Urinary bladder (tissue), 4 donors: Measurements from ENCODE around the gene PRDX6. TPM values are rescaled to one million over a fixed set of nuclear protein-coding genes. Genes with fewer than 3 reads are reported as not detected.
"Not testable (repeated sequence)": the region's sequence is repeated elsewhere in the genome, so short reads cannot be mapped to it uniquely, and the experiment has no call there.

Experiments
- DNase-seq: peaks from one replicate; pipeline ENCODE4 v3.0.0-alpha.2; 2015; ENCODE audit errors: extremely low spot score
- H3K27ac ChIP-seq: one replicate; pipeline ENCODE4 v1.5.1; 2013; ENCODE audit warnings: low read depth, mild to moderate bottlenecking, moderate library complexity
- H3K36me3 ChIP-seq: one replicate; pipeline ENCODE4 v1.6.1; 2013; ENCODE audit warnings: mild to moderate bottlenecking, moderate library complexity; ENCODE audit not compliant: insufficient read depth
- H3K4me1 ChIP-seq: one replicate; pipeline ENCODE4 v1.6.1; 2013; ENCODE audit warnings: mild to moderate bottlenecking, moderate library complexity; ENCODE audit not compliant: insufficient read depth
- H3K4me3 ChIP-seq: one replicate; pipeline ENCODE4 v1.5.1; 2013; ENCODE audit warnings: low read depth, low read length
- WGBS: extraction: QIAGEN DNeasy Blood & Tissue Kit; methylation state at CpG from one replicate; pipeline ENCODE4 v1.1.7; 2013; 5-methylcytosine and 5-hydroxymethylcytosine counted together
- polyA plus RNA-seq: library from polyadenylated mRNA; stranded (reverse); fragments of 200-250 nt; gene quantifications from one replicate; pipeline ENCODE4 v1.2.3, GENCODE V29; 2013
- total RNA-seq: library from RNA; depleted of rRNA; stranded (reverse); fragments of >200 nt; gene quantifications from one replicate; pipeline ENCODE4 v1.2.3, GENCODE V29; 2014
- donor health status: healthy with polysubstance abuse.
- donor health status: healthy.

PRDX6 gene
- total and polyA plus RNA-seq, 2 donors, result 141 to 216 TPM

DNA sequence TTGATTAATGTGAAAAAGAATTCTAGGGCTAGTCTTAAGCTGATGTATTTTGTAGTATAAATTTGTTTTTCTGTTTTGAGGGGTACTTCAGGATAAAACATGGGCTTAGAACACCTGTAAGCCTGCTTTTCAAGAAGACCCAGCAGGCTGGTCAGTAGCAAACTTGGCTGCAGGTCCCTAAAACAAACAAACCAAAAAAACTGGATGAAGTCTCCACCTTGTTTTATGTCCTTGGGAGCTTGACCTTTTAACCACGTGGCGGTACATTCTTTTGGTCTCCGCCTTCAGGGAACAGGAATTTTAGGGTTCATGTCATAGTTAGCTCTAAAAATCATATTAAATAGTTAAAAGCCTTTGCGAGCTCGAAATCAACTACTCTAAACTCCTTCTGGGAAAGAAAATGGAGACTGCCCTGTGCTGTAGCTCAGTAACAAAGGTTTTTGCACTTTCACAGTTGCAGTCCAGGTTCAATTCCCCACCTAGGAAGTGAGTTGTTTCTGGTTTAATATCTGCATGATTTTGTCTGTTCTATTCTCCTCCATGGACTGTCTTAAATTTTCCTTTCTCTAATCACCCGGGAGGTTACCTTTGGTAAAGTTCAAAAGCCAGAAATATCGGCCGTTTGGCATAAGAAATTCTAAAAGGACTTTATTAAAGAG lies 18.6 kb downstream of the PRDX6 start:
- no peak overlapping the region for H3K27ac ChIP-seq
- 92% methylated on average over 8 of the region's 8 CpGs for WGBS
- H3K36me3 ChIP-seq, result no peaks in the 10 kb centered on the region
- DNase-seq, result no peak
- no peak overlapping the region for H3K4me3 ChIP-seq
- H3K4me1 ChIP-seq, result no peaks in the 10 kb centered on the region

DNA sequence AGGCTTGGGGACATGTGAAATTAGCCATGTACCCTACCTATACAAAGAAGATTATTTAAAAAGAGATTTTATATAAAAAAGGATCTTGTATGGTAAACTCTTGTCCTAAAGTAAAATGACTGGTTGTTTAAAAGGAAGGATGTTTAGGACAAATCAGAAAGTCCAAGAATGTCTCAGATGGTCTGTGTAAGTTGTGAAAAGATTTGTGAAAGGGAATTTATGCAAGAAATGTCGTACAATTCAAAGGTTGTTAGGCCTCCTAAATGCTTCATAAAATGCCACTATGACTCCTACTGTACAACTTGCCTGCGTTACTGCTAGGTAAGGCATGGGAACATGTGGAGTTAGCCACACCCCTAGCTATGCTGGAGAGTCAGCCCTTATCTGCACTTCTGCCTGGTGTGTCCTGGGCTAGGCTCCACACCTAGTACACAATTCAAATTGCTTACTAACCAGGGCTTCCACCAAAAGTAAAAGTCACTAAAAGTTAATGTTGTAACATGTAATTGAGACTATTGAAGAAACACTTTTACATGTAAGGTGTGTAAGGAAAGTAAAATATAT lies 19.7 kb downstream of the PRDX6 start:
- no peak for DNase-seq
- Histone ChIP-seq H3K4me1 (no peaks in the 10 kb centered on the region), H3K36me3 (no peaks in the 10 kb centered on the region), H3K27ac (no peak overlapping the region), H3K4me3 (no peak overlapping the region)
- 96% methylated on average over 2 of the region's 2 CpGs for WGBS

DNA sequence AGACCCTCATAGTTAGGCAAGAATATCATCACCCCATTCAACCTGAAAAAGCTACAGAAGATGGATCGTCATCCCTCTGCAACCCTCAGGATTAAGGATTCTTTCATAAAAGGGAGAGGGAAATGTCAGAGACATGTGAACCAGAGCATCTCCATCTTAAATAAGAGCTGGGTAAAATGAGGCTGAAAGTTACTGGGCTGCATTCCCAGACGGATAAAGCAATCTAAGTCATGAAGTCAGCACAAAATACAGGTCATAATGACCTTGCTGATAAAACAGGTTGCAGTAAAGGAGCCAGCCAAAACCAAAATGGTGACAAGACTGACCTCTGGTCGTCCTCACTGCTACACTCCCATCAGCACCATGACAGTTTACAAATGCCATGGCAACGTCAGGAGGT lies 22.6 kb downstream of the PRDX6 start:
- Histone ChIP-seq H3K27ac (no peak overlapping the region), H3K4me1 (no peaks in the 10 kb centered on the region), H3K36me3 (no peaks in the 10 kb centered on the region), H3K4me3 (no peak overlapping the region)
- 65% methylated on average over 4 of the region's 4 CpGs for WGBS
- no peak for DNase-seq

DNA sequence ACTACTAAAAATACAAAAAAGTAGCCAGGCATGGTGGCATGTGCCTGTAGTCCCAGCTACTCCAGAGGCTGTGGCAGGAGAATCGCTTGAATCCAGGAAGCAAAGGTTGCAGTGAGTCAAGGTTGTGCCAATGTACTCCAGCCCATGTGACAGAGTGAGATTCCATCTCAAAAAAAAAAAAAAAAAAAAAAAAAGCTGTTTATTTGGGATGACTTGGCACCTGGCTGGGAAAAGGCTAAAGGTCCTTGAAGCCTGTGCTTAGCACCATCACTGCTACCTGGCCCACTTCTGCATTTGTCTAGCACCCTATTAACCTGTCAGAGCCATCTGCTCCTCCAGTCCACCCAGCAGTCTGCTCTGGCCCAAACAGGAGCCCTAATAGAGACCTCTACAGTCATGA lies 25.0 kb downstream of the PRDX6 start:
- 88% methylated on average over 1 of the region's 1 CpG for WGBS
- no peak for DNase-seq
- no peak overlapping the region for H3K4me3 ChIP-seq
- H3K4me1 ChIP-seq, result no peaks in the 10 kb centered on the region
- H3K36me3 ChIP-seq, result no peaks in the 10 kb centered on the region
- H3K27ac ChIP-seq, result no peak overlapping the region

DNA sequence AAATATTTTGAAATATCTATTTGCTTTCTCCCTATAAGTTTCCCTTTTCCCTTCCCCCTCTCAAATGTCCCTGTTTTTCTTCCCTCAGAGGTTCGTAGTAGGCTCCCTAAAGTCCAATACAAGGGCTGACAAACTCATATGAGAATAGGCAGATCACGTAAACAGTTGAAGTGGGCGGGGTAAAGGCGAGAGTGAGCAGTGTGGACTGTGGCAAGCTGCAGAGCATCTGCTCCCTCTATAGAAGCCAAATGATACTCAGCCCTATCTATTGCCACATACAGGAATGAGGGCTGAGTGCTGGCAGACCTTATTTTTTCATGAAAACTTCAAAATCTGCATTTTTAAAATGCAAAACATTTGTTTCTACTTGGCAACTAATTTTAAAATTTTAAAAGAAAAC lies 26.3 kb downstream of the PRDX6 start:
- DNase-seq, result no peak
- Histone ChIP-seq H3K4me3 (no peak overlapping the region), H3K4me1 (no peaks in the 10 kb centered on the region), H3K27ac (no peak overlapping the region), H3K36me3 (no peaks in the 10 kb centered on the region)
- 24% methylated on average over 4 of the region's 4 CpGs for WGBS

DNA sequence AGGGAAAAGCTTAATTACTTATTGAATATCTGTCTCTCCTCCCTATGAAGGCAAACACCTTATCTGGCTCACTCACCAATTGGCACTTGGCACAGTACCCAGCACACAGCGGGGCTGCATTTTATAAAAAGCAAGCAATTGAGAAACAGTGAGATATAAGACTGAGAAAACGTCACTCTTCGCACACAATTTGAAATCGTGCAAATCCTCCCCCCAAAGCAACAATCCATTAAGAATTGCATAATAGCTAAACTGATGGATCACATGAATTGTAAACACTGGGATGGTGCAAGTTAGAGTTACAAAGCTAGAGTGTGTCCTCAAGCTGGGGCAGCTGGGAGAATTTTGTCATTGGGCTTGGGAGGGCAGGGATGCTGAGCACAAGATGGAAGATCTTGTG lies 27.1 kb downstream of the PRDX6 start:
- DNase-seq, result no peak
- H3K36me3 ChIP-seq, result no peaks in the 10 kb centered on the region
- 84% methylated on average over 4 of the region's 4 CpGs for WGBS
- H3K4me1 ChIP-seq, result no peaks in the 10 kb centered on the region
- H3K4me3 ChIP-seq, result no peak overlapping the region
- no peak overlapping the region for H3K27ac ChIP-seq

DNA sequence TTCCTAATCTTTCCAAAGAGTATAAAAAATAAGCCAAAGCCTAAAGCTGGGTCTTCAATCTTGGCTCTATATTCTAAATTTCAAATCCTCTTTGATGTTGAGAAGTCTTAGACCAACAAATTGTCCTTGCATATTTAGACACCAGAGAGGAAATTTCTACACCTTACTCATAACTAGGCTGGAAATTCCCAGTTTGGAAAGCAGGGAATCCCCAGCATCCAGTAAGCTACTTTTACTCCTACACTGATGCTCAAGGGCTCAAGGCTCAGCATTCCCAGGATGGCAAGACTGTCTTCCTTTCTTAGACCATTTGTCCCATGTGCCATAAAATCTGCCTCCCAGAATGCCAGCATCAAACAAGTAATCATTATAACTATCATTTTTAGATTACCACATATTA lies 28.3 kb downstream of the PRDX6 start:
- DNase-seq, result no peak
- no peaks in the 10 kb centered on the region for H3K4me1 ChIP-seq
- no peak overlapping the region for H3K4me3 ChIP-seq
- H3K36me3 ChIP-seq, result no peaks in the 10 kb centered on the region
- no peak overlapping the region for H3K27ac ChIP-seq

DNA sequence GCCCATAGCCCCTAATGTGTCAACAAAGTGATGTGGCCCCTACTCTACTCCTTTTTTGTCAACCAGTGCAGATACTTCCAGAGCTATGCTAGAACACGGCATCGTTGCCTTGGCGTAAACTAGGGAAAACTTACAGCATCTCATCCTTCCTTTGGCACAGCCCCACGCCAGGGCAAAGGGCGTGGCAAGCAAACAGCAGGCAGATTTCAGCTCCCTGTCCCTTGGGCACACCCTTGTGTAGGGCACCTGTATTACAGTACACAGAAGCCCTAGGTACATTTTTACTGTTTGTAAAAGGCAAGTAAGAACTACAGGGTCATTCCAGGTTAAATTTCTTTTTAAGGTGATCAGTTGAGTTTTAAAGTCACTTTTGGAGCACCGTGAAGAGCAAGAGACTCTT lies 29.3 kb downstream of the PRDX6 start:
- no peak overlapping the region for H3K27ac ChIP-seq
- H3K36me3 ChIP-seq, result no peaks in the 10 kb centered on the region
- H3K4me3 ChIP-seq, result no peak overlapping the region
- no peaks in the 10 kb centered on the region for H3K4me1 ChIP-seq
- DNase-seq, result no peak
- WGBS, result 85% methylated on average over 6 of the region's 6 CpGs

DNA sequence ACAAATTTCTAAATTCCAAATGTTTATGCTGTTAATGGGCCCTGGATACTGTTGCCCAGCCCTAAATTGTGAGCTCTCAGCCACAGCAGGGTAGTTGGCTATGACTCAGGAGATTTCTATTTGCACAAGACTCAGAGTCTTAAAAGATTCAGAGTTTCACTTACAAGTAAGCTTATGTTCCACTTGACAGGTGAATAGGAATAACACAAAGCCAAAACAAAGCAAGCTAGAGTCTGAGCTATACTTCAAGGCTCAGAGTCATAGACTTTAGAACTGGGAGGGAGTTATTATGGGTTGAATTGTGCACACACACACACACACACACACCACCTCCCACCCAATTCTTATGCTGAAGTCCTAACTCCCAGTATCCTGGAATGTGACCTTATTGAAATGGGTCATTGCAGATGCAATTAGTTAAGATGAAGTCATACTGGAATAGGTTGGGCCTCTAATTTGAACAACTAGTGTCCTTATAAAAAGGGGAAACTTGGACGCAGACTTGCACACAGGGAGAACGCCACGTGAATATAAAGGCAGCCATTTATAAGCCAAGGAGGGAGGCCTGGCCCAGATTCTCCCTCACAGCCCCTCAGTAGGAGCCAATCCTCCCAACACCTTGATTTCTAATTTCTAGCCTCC lies 30.2 kb downstream of the PRDX6 start:
- WGBS, result 59% methylated on average over 3 of the region's 3 CpGs
- H3K4me1 ChIP-seq, result no peaks in the 10 kb centered on the region
- no peak for DNase-seq
- no peak overlapping the region for H3K27ac ChIP-seq
- no peak overlapping the region for H3K4me3 ChIP-seq
- no peaks in the 10 kb centered on the region for H3K36me3 ChIP-seq

DNA sequence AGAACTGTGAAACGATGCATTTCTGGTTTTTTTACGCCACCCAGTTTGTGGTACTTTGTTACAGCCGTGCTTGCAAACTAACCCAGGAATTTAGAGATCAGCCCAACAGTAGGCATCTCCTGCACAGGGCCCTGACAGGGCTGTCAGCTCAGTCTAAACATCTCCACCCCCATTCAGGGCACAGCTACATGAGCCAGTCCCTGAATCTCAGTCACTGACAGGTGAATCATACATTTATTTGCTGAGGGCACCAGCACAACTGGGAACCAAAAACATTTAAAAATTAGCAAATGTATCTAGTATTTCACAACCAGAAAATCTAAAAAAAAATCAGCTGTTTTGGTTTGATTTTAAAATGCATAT lies 30.7 kb downstream of the PRDX6 start:
- no peaks in the 10 kb centered on the region for H3K4me1 ChIP-seq
- H3K27ac ChIP-seq, result no peak overlapping the region
- no peaks in the 10 kb centered on the region for H3K36me3 ChIP-seq
- DNase-seq, result no peak
- 62% methylated on average over 3 of the region's 3 CpGs for WGBS
- no peak overlapping the region for H3K4me3 ChIP-seq

DNA sequence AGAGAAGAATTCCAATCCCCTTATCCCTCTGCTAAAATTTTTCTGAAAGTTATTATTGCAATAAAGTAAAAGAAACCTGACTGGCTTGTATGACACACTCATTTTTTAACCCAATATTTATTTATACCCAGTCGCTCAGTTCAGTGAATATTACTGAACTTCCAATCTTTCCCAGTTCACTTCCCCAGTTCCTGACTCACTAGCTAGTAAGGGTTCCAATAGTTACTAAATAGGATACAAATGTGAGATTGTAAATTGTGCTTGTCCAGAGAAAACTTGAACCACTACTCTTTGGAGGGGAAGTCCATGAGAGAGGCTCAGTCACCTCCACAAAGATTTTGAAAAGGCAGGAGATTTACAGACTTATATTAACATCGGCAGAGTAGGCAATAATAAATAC lies 31.4 kb downstream of the PRDX6 start:
- Histone ChIP-seq H3K27ac (no peak overlapping the region), H3K4me3 (no peak overlapping the region), H3K4me1 (no peaks in the 10 kb centered on the region), H3K36me3 (no peaks in the 10 kb centered on the region)
- DNase-seq, result no peak
- WGBS, result 81% methylated on average over 2 of the region's 2 CpGs

DNA sequence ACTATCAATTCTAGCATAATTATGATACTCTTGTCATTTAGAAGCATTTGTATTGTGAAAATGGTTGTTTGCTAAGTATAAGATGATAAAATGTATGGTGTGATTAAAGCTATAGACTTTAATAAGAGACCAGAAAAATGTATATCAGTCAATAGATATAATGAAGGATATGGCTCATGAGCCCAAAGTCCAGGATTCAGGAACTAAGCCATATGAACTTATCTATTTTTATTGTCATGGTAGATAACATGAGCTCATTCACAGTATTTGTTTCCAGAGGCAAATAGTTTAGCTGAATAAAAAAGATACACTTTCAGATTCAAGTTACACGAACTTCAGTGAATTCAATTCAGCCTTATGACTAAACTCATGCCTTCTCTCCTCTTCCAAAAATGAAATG lies 32.7 kb downstream of the PRDX6 start:
- 60% methylated on average over 1 of the region's 1 CpG for WGBS
- no peak for DNase-seq
- no peak overlapping the region for H3K27ac ChIP-seq
- no peaks in the 10 kb centered on the region for H3K36me3 ChIP-seq
- H3K4me3 ChIP-seq, result no peak overlapping the region
- H3K4me1 ChIP-seq, result no peaks in the 10 kb centered on the region

DNA sequence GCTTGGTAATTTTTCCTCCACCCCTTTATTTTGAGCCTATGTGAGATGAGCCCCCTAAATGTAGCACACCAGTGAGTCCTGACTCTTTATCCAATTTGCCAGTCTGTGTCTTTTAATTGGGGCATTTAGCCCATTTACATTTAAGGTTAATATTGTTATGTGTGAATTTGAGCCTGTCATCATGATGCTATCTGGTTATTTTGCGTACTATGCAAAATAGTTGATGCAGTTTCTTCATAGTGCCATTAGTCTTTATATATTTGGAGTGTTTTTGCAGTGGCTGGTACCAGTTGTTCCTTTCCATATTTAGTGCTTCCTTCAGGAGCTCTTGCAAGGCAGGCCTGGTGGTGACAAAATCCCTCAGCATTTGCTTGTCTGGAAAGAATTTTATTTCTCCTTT lies 37.4 kb downstream of the PRDX6 start:
- H3K36me3 ChIP-seq, H3K4me3 ChIP-seq, H3K27ac ChIP-seq, H3K4me1 ChIP-seq, DNase-seq: not testable (repeated sequence)
- 97% methylated on average over 1 of the region's 1 CpG for WGBS

DNA sequence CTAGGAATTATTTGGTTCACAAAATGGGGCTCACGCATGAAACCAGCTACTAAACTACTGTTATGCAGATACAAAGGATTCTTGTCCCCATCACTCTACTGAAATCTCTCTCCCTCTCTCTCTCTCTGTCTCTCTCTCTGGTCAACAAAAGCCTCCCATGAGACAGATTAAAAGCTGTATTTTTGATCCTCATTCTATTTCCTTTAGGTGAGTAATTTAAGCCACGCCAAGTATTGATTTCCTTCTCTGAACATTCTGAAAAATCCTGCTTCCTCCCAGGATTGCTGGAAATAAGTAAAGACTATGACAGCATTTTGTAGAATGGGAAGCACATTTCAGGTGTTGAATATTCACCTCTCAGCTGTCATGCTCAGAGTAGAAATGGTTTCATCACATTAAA lies 43.7 kb downstream of the PRDX6 start:
- no peak overlapping the region for H3K4me3 ChIP-seq
- no peaks in the 10 kb centered on the region for H3K4me1 ChIP-seq
- H3K27ac ChIP-seq, result no peak overlapping the region
- 80% methylated on average over 2 of the region's 2 CpGs for WGBS
- no peak for DNase-seq
- no peaks in the 10 kb centered on the region for H3K36me3 ChIP-seq
